ENCODE results near the gene C17orf50.

Gene C17orf50

DNA sequence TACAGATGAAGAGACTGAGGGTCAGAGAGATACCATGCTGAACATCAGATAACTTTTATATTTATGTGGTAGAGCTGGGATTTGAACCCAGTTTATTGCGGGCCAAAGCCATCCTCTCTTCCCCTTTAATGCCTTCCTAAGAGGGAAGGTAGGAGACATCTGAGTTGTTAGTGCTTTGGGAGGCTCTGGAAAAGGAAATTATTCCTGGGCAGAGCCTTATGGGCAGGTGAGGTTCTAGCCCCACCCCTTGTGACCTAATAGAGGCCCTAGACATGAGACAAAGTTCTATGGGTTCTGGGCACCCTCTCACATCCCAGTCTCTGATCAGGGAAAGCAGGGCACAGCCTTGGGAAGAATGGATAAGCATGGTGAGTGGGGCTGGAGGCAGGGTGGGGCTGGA lies at the start of gene C17orf50:
Gene C17orf50 (plus strand): TSS at position 301 of the 400 bp plus-strand sequence. CDS start 55 bp downstream, at position 356.
- DNase-seq: no peak

DNA sequence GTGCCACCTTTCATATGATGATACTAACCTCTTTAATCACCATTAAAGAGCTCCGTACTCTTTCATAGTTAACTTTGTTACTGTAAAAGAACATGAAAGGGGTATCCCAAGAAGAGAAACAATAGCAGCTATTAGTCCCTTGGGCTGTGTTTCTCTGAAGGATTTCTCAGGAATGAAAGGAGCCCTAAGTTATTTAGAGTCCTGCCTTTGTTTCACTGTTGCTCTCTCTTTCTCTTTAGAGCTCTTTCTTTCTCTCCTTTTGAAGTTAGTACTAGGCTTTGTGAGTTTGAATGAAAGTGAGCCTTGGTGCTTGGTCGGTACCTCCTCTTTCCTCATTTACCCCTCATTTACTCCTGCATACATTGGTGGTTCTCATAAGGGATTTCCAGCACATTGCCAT lies 49.7 kb upstream of the C17orf50 start:
- no peak for DNase-seq

DNA sequence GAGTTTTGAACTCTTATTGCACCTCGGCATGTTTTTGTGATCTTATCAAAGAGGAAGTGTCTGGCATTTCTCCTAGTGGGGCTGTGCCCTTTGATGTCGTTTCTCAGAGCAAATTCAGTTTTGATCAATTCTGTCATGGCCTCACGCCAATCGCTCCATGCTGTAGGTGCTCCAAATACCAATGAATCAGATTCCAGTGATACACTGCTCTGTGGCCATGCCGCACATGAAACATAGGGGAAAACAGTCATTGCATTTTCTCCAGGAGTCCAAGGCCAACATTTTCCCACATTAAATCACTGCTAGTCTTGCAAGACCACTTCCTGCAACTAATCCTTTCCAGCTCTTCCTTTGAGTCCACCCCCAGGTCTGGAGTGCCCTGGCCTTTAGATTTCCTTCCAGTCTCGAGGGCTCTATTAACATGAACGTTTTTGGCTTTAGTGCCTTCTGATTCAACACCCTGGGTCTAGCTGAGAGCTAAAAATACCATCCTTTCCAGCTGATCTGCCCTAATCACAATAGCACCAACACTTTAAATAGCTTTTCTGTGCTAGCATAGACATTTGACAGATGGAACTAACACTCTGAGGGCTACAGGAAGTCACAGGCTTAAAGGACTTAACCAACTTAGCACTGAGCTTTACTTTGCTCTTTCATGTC lies 47.5 kb upstream of the C17orf50 start:
- DNase-seq: no peak

DNA sequence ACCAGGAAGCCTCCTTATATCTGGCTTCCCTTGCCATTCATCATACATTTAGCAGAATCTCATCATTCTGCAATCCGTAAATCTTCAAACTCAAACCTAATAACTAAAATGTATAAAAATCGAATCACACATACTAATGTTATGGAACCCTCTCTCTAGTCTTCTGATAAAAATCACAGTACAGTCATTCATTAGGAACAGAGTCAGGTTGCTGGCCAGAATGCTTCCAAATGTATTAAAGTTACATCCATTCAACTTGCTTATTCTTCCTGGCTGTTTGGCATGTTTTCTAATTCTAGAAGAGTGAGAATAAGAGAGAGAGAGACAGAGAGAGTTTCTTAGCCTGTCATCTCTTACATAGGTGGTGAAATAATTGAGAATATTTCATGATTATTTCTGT lies 45.7 kb upstream of the C17orf50 start:
- no peak for DNase-seq

DNA sequence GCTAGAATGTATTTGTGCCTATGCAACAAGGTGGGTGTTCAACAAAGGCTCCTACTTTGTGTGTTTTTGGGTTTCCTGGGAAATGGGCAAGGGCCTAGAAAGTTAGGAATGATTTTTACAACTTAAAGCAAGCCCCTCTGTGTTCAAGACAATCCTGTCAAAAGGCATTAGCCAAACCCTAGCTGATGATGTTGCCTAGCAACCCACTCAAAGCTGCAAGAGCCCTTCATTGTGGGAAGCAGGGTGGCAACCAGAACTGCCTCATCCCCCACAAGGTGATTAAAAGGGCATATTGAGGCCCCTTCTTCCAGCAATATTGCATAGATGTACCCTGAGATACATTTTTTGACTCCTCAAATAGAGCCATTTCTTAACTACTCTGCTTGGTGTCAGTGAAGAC lies 45.3 kb upstream of the C17orf50 start:
- no peak for DNase-seq

DNA sequence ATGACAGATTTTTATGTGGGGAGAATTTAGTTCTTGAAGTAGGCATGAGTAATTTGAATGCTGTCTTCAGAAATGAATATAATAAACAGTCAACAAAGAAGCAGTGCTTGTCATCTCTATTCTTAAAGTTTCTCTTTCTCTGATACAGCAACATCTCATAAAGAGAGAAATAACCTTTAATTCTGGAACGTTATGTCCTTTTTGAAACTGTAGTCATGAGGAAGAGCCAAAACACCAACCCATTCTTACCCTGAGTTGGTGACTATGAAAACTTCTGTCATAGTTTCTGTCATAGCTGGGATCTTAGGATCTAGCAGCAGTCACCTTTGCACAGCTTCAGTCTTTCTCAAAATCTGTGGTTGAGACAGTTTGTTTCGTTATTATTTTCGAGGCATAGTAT lies 44.5 kb upstream of the C17orf50 start:
- no peak for DNase-seq

DNA sequence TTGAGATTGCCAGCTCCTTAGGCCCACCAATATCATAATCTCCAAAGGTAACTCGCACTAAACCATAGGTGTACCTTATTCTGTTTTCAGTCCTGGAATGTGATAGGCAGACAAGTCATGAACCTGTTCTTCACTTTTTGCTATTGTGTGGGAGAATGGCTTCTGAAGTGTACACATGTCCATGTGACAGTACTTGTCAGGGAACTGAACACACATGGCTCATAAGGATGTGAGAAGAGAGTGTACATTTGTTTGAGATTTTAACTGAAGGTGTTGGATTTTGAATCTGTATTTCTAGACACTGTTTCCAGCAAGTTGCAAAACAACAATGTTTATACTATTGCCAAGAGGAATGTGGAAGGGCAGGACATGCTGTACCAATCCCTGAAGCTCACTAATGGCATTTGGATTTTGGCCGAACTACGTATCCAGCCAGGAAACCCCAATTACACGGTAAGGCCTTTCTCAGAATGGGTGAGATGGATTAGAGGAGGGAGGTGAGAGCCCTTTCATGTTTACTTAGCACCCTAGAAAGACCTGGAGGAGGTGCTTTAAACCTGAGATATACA lies 43.7 kb upstream of the C17orf50 start:
- no peak for DNase-seq

DNA sequence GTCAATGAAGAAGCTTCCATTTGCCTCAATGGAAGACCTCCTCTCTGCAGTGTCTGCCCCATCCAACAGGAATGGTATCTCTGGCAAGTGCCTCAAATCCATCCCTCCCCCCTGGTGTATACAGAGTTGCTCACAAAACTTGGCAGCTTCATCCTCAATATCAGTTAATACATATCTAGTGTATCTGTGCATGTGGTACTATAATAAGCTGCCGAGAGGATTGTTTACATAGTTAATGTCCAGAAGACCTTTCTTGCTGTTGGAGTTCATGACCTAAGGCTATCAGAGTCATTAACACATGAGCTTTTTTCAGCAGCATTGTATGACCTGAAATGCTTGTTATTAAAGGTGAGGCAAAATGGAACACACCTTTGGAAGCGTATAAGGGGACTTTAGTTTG lies 43.2 kb upstream of the C17orf50 start:
- no peak for DNase-seq

DNA sequence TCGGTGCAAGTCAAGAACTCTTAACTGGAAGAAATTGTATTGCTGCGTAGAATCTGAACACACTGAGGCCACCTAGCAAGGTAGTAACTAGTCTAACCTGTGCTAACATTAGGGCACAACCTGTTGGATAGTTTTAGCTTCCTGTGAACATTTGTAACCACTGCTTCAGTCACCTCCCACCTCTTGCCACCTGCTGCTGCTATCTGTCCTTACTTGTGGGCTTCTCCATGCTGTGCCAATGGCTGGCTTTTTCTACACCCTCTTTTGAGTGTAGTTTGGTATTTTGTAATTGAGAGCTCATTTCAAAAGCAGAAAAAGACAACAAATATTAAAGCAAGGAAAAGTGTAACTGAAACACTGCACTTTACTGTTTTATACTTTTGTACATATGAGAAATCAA lies 37.0 kb upstream of the C17orf50 start:
- no peak for DNase-seq

DNA sequence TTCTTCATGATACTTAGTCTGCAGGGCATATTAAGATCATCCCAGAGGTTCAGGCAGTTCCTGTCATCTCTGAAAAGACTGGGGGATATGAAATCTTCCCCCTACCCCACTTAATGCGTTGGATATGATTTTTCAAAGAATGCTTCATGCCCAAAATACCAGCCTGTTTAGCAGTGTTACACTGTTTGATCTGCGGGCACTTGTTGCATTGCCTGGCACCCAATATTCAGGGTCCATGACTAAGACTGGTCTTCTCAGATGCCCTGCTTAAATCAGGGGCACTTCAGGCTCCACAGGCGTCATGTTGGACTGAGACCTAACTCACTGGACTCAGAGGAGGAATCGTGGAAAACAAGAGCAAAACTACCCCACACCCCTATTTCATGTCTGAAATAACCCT lies 35.6 kb upstream of the C17orf50 start:
- no peak for DNase-seq

DNA sequence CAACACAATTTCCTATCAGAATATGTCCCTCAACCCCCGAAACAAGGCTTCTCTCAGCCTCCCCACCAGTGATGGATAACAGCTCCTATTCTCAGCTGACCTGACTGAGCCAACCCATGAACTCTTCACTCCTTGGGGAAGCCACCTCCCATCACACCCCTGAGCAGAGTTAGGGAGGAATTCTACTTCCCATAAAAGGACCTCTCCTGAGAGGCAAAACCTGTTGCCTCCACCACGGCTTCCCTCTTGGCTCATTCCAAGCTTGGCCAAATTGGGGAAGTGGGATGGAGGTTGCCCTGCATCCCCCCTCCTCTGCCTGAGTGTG lies 34.9 kb upstream of the C17orf50 start:
- no peak for DNase-seq

DNA sequence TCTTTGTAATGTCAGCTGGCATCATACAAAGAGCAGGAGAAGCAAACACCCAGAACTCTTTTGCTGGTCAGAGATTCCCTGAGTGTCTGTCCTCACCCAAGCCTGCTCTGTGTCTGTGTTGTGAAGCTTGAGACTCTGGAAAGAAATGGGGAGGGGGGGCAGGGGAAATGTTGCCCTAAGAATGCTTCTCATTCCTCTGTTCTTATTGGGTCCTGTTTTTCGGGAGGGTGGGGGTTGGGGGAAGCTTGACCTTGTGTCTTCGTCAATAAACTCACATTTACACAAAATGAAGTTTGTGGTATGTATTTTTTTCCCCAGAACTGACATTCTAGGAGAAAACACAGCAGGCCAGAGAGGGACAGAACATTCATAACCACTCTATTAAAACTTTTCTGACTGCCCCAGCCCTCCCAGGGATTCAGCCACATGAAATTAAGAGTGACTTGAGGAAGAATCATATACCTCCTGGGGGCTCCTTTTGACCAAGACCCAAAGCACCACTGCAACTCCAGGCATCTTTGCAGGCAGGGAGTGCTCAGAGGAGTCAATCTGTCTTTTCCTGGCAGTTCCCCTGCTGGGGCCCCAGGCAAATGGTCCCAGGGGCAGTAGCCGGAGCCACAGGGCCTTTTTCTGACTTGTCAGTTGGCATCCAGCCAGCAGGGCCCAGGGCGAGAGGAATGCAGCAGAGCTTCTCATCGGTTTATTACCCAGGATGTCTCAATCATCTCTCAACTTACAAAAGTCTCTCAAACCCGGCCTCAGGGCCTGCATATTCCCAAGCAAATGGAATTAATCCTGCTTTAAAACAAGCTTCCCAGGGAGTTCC lies 34.3 kb upstream of the C17orf50 start:
- DNase-seq: no peak

DNA sequence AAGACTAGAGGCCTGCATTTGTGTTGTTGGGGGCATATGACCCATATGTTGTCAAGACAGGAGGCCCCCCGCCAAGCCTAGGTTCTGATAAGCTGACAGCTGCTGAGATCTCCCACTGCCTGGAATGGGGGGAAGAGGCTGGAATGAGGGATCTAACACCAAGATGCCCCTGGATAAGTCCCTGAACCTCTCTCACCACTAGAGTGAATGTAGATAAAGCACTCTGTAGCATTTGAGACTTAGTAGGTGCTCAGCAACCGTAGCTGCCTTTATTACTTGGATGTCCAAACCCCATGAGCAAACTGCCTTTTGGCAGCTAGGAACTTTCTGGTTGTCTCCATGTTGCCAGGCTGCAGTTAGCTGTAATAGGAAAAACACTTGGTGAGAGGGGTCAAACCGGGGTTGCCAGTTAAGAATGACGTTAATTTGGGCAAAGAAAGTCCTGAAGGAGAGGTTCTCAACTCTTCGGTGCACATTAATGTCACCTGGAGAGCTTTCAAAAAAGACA lies 33.7 kb upstream of the C17orf50 start:
- DNase-seq: no peak

DNA sequence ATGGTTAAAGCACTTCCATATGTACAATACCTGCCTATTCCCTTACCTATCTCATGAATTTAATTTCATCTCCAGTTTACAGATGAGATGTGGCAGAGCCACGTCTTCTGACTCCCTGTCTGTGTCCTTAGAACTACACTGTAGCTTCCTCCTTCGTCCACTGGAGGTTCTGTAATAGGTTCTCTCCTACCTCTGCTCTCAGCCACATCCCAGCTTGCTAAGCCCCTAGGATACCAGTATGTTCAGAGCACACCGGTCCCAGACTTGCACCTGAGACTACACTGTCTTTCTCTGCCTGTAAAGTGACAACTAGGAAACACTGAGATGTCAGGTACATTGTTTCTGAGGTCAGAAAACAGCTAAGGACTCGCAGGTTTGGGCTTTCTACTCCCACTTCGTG lies 33.1 kb upstream of the C17orf50 start:
- DNase-seq: no peak

DNA sequence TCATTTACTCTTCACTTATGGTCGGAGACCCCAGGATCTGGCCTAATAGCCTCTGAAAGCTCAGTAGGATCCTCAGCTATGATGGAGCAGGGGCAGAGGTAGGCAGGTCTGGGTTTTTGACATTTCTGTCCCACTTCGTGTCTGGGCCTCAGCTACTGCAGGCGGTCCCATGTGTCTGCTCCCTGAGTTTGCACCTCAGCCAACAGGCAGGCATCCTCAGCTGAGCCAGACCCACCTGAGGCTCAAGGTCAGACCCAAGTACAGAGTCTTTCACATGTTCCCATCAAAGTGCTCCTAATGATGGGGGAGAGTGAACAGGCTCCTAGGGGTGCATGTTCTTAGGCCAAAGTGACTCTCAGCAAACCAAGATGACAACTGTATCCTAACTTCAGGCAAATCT lies 32.1 kb upstream of the C17orf50 start:
- no peak for DNase-seq

DNA sequence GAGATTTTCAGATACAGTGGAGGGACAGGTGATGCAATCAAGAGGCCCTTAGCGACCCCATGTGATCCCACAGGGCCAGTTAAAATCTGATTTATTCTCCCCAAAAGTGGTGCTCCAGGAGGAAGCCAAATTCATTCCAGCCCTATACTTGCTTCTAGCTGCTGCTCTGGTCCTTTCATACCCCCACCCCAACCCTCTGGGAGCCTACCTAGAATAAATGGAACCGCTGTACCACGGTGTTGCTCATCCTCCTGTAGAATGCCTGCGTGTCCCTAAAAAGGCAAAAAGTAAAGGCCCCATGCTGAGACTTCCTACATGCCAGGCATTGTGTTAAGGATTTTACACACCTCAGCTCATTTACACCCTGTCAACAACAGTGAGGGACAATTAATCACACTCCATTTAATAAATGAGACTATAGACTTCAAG lies 31.3 kb upstream of the C17orf50 start:
- no peak for DNase-seq

DNA sequence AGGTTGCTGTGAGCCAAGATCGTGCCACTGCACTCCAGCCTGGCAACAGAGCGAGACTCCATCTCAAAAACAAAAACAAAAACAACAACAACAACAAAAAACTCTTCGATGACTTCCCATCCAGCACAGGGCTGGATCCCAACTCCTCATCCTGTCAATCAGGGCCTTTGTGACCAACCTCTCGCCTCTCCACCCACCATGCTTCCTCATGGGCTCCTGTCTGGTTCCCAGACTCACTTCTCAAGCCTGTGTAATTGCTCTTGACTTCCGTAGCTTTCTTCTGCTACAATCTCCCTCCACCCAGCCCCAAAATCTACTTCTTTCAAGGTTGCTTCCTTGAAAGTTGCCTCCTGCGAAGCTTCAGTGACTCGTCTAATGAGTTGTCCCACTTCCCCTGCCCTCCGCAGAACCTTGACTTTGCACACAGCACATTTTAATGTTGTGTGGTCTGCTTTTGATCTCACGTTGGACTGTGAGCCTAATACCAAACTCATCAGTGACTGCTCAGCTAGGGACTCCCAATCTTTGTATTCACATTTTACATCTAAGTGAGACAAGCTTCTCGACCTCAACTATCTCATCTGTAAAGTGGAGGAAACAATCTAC lies 30.2 kb upstream of the C17orf50 start:
- no peak for DNase-seq

DNA sequence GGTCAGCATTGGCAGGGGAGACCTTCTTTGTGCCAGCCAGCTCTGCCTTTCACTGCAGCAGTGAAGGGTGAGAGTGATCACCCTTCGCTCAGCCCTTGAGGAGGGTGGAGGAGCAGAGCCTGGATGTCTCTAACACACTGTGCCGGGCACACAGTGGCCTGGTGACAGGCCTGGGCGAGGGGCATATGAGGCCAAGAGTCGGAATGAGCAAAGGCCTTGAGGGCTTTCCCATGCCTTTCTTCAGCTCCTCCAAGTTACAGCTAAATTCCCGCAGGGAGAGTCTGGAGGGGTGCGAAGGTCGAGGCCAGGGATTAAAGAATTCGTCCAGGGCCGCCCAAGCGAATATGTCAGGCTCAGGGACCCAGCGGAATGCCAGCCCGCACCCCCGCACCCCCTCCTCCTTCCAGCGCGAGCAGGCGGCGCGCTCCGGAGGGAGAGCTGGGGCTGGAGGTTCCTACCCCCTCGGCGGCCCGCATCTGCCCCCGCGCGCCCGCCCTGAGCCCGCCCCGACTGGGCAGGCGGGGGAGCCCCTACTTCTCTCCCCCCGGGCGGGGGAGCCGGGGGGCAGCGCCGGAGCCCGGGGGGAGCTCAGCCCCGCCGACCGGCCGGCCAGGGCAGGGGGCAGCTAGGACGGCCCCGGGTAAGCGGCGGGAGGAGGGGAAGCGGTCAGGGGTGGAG lies 29.3 kb upstream of the C17orf50 start, which contains the start of gene RASL10B:
Gene RASL10B (plus strand): TSS at position 401 of the 678 bp plus-strand sequence. CDS start 3,546 bp downstream, outside the sequence.
- no peak for DNase-seq

DNA sequence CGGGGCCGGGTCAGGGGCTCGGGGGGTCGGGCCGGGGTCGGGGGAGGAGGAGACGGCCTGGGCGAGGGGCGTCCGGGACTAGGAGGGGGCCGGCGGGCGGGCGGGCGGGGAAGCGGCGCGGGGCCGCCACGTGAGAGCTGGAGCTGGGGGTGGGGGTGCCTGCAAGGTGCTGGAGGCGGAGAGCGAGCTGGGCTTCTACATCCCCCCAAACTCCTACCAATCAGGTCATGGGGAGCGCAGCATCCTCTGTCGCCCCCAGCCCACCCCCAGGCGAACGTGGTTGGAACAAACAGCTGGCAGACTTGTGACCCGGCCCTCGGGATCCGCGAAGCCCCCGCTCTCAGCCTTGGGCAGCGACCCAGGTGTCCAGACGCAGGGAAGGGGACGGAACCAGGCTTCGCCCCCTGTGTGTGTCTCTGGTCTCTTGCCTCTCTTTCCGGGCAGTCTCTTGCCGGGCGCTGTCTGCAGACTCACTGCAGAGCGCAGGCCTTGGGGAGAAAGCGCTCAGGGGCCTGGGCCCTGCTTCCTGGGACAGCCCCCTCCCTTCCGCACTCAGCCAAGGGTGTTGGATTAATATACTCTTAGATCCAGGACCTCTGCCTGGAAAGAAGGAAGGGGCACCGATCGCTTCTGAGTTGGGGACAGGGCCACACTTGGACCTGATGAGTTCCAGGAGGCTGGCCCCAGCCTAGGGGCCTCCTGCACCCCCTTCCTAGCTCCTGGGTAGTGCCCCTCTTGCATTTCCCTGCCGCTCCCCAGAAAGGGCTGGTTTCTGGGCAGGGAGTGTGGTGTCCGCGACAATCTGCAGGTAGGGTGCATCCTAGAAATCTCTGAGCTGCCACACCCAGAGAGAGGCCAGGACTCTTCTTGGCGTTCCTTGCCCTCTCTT lies 28.5 kb upstream of the C17orf50 start:
- DNase-seq: no peak

DNA sequence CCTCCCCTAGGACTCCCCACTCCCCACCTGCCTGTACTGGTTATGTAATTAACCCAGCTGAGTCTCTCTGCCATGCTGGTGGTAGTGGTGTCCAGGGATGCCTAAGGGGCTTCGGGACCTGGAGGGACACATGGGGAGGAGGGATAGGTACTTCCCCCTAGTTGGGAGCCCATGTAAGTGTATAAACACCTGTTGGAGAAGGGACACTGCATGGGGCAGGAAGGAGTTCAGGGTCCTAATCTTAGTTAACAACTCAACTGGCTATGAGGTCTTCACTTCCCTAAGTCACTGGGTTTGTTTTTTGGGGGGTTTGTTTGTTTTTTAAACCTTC lies 27.9 kb upstream of the C17orf50 start:
- DNase-seq: no peak

DNA sequence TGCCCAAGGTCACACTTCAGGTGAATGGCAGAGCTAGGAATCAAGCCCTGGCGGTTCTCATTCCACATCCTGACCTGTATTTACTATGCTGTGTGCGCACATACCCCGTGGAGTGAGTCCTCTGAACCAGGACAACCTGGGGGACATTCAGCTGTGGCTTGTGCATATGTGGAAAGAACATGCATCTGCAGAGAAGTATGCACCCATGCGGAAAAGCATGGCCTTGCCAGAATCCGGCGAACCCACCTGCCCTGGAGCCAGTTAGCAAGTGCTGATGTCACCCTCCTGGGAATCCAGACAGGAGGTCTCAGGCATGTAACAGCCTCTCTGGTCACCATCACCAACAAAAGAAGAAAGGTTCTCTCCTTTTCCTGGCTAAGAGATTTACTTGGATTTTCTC lies 27.3 kb upstream of the C17orf50 start:
- no peak for DNase-seq

DNA sequence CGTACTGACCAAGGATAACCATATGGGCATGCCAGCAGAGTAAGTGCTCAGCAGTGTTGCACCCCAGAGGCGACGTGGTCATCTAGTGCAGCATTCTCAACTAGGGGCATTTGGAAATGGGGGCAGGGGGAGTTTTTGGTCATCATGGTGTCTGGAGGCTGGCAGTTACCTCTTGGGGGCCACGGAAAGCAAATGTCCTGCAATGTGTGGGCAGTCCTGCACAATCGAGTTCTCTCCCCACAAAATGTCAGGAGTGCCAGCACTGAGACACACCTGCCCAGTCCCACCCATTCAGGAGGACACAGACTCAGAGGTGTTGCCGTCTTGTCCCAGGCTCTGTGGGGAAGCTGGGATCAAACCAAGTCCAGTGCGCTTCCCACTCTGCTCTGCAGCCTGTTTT lies 26.3 kb upstream of the C17orf50 start:
- no peak for DNase-seq

Data from NCI-H2029 treated with DMSO at 0.1 percent for 48 hours (cell line).